Measurements from ENCODE around the gene TMEM132D.

TMEM132D gene

GRCh38 chr12:129109174-129110001 lies 794.4 kb downstream of the TMEM132D start:
- TF ChIP-seq, protein P1, sequence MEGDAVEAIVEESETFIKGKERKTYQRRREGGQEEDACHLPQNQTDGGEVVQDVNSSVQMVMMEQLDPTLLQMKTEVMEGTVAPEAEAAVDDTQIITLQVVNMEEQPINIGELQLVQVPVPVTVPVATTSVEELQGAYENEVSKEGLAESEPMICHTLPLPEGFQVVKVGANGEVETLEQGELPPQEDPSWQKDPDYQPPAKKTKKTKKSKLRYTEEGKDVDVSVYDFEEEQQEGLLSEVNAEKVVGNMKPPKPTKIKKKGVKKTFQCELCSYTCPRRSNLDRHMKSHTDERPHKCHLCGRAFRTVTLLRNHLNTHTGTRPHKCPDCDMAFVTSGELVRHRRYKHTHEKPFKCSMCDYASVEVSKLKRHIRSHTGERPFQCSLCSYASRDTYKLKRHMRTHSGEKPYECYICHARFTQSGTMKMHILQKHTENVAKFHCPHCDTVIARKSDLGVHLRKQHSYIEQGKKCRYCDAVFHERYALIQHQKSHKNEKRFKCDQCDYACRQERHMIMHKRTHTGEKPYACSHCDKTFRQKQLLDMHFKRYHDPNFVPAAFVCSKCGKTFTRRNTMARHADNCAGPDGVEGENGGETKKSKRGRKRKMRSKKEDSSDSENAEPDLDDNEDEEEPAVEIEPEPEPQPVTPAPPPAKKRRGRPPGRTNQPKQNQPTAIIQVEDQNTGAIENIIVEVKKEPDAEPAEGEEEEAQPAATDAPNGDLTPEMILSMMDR (conservative IDR thresholded peaks at IDR 0.05; ENCODE audit: low read depth, low read length), result no peak
- DNase-seq (ENCODE audit: low read depth), result no peak

DNA sequence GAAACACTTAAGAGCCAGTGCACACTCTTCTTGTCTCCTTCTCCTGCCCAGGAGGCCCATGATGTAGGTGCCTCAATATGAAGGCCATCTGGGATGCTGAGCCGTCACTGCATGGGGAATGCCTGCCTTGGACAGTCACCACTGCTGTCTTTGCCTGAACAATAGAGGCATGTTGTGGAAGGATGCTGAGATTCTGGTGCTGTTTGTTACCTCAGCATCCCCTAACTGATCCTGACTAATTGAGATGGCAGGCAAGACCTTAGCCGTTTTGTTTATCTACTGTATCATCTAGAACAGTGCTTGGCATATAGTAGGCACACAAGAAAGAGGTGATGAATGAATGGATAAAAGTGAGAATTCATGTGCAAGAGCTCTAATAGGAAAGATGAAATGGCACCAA lies 797.1 kb downstream of the TMEM132D start:
- DNase-seq (ENCODE audit: low read depth), result no peak
- no peak overlapping the region for H3K4me3 ChIP-seq (ENCODE audit: low read length)
- TF ChIP-seq, protein P1 (conservative IDR thresholded peaks at IDR 0.05; ENCODE audit: low read depth, low read length), result no peak

More at GRCh38 chr12:129109174-129110001, 794.4 kb downstream of the TMEM132D start:
- no peak overlapping the region for H3K4me3 ChIP-seq (ENCODE audit: low read length)

GRCh38 chr12:129103231-129103630 lies 800.6 kb downstream of the TMEM132D start:
- TF ChIP-seq, protein P1 (conservative IDR thresholded peaks at IDR 0.05; ENCODE audit: low read depth, low read length), result no peak
- DNase-seq (ENCODE audit: low read depth), result no peak
- H3K4me3 ChIP-seq (ENCODE audit: low read length), result no peak overlapping the region

GRCh38 chr12:129102233-129102632 lies 801.6 kb downstream of the TMEM132D start:
- DNase-seq (ENCODE audit: low read depth), result no peak
- no peak overlapping the region for H3K4me3 ChIP-seq (ENCODE audit: low read length)
- TF ChIP-seq, protein P1 (conservative IDR thresholded peaks at IDR 0.05; ENCODE audit: low read depth, low read length), result no peak

GRCh38 chr12:129101816-129102215 lies 802.0 kb downstream of the TMEM132D start:
- TF ChIP-seq, protein P1 (conservative IDR thresholded peaks at IDR 0.05; ENCODE audit: low read depth, low read length), result no peak
- no peak for DNase-seq (ENCODE audit: low read depth)
- no peak overlapping the region for H3K4me3 ChIP-seq (ENCODE audit: low read length)

GRCh38 chr12:129101404-129101803 lies 802.4 kb downstream of the TMEM132D start:
- no peak for DNase-seq (ENCODE audit: low read depth)
- TF ChIP-seq, protein P1 (conservative IDR thresholded peaks at IDR 0.05; ENCODE audit: low read depth, low read length), result no peak
- H3K4me3 ChIP-seq (ENCODE audit: low read length), result no peak overlapping the region

GRCh38 chr12:129097451-129097850 lies 806.4 kb downstream of the TMEM132D start:
- TF ChIP-seq, protein P1 (conservative IDR thresholded peaks at IDR 0.05; ENCODE audit: low read depth, low read length), result no peak
- no peak for DNase-seq (ENCODE audit: low read depth)
- H3K4me3 ChIP-seq (ENCODE audit: low read length), result no peak overlapping the region

Data from retinal pigment epithelial cell (primary cell).